B cell (primary cell): ENCODE measurements around the gene DDX21. TPM values are rescaled to one million over a fixed set of nuclear protein-coding genes. Genes with fewer than 3 reads are reported as not detected.

Experiments
- ATAC-seq: fragments of 200-7000 bp; cut with Tn5 transposase; one replicate; pipeline ENCODE4 v1.10.0; 2021; ENCODE audit warnings: low read depth, mild to moderate bottlenecking, moderate number of reproducible peaks, moderate library complexity
- CTCF ChIA-PET: fragments of 350-600 bp; sonication (Branson Sonifier 250); formaldehyde crosslinking; loops from one replicate; lab custom pipeline; 2021; ENCODE audit warnings: antibody characterized with exemption, inconsistent platforms; lab: Charles Lee
- POLR2A ChIA-PET: fragments of 350-600 bp; sonication (Branson Sonifier 250); formaldehyde crosslinking; loops from one replicate; lab custom pipeline; 2021; ENCODE audit warnings: antibody characterized with exemption; lab: Charles Lee
- DNase-seq: peaks from one replicate; pipeline ENCODE4 v3.0.0; 2013
- H2AFZ ChIP-seq: 2 replicates; pipeline ENCODE4 v1.6.1; 2012; ENCODE audit warnings: mild to moderate bottlenecking, low read depth, low read length; ENCODE audit not compliant: insufficient read depth, poor library complexity, severe bottlenecking
- H3K27ac ChIP-seq, 2 donors: 1 replicate in 1 of 2; 2 replicates in 1 of 2; pipeline ENCODE4 v1.5.1; 2012 to 2013; ENCODE audit warnings: low read length in 2 of 2, mild to moderate bottlenecking in 2 of 2, moderate library complexity in 1 of 2
- H3K27me3 ChIP-seq, 4 experiments: fragments of 200-600 bp in 1 of 4; sonication (generic) in 1 of 4; replicated peaks in 1 of 4; 1 replicate in 2 of 4; 2 replicates in 2 of 4; pipeline versions ENCODE4 v1.6.1 to v1.7.0; 2013 to 2016; ENCODE audit warnings: low read length in 3 of 4, mild to moderate bottlenecking in 2 of 4, mixed read lengths in 1 of 4, moderate library complexity in 1 of 4; ENCODE audit not compliant: insufficient read depth in 4 of 4, control insufficient read depth in 3 of 4; ENCODE audit errors: control extremely low read depth in 1 of 4
- H3K36me3 ChIP-seq, 2 experiments: replicated peaks in 1 of 2; 1 replicate in 1 of 2; 2 replicates in 1 of 2; pipeline versions ENCODE4 v1.6.1 to v1.7.1; 2013; ENCODE audit warnings: low read length in 1 of 2; ENCODE audit not compliant: insufficient read depth in 2 of 2, control insufficient read depth in 1 of 2; ENCODE audit errors: control extremely low read depth in 1 of 2, extremely low read depth in 1 of 2
- H3K4me1 ChIP-seq, 2 donors: fragments of 200-600 bp in 1 of 2; sonication (generic) in 1 of 2; 1 replicate in 1 of 2; 2 replicates in 1 of 2; pipeline versions ENCODE4 v1.5.1 to v1.6.1; 2013 to 2017; ENCODE audit warnings: low read length in 2 of 2; ENCODE audit not compliant: control insufficient read depth in 2 of 2, insufficient read depth in 2 of 2
- H3K4me2 ChIP-seq: replicated peaks from 2 replicates; pipeline ENCODE3; 2012; ENCODE audit warnings: mild to moderate bottlenecking, low read depth, low read length; ENCODE audit not compliant: poor library complexity, severe bottlenecking
- H3K4me3 ChIP-seq, 5 experiments: fragments of 200-600 bp in 1 of 5; sonication (generic) in 1 of 5; 1 replicate in 3 of 5; 2 replicates in 2 of 5; pipeline versions ENCODE4 v1.5.1 to v1.7.0; 2011 to 2016; ENCODE audit warnings: low read length in 4 of 5, mild to moderate bottlenecking in 4 of 5, low read depth in 2 of 5, control low read depth in 1 of 5, moderate library complexity in 1 of 5; ENCODE audit not compliant: insufficient read depth in 1 of 5; ENCODE audit errors: control extremely low read depth in 1 of 5, extremely low read depth in 1 of 5
- H3K79me2 ChIP-seq: fragments of 200-600 bp; sonication (generic); one replicate; pipeline ENCODE4 v1.6.0; 2016; ENCODE audit warnings: low read length; ENCODE audit not compliant: control insufficient read depth, insufficient read depth
- H3K9ac ChIP-seq: fragments of 200-600 bp; sonication (generic); 2 replicates; pipeline ENCODE4 v1.6.1; 2017; ENCODE audit warnings: mild to moderate bottlenecking, low read length, moderate library complexity
- H3K9me3 ChIP-seq, 3 donors: one replicate each; pipeline versions ENCODE4 v1.6.1 to v1.7.1; 2013; ENCODE audit warnings: low read length in 2 of 3; ENCODE audit not compliant: control insufficient read depth in 2 of 3, insufficient read depth in 1 of 3; ENCODE audit errors: control extremely low read depth in 1 of 3
- H4K20me1 ChIP-seq: 2 replicates; pipeline ENCODE4 v1.6.0; 2012; ENCODE audit warnings: mild to moderate bottlenecking, low read length; ENCODE audit not compliant: insufficient read depth, control insufficient read depth, poor library complexity, severe bottlenecking
- H3K27ac Mint-ChIP-seq: one replicate; pipeline ENCODE4 v1.8.0; 2021; ENCODE audit warnings: mixed read lengths
- H3K27me3 Mint-ChIP-seq: one replicate; pipeline ENCODE4 v1.8.0; 2021; ENCODE audit warnings: mixed read lengths
- H3K4me1 Mint-ChIP-seq: one replicate; pipeline ENCODE4 v1.8.0; 2021; ENCODE audit warnings: mixed read lengths
- H3K4me3 Mint-ChIP-seq: one replicate; pipeline ENCODE4 v1.8.0; 2021; ENCODE audit warnings: mixed read lengths
- H3K9me3 Mint-ChIP-seq: one replicate; pipeline ENCODE4 v1.8.0; 2022; ENCODE audit warnings: mixed read lengths; ENCODE audit not compliant: insufficient read depth
- CTCF ChIP-seq: fragments of 200-600 bp; IDR thresholded peaks from one replicate; pipeline ENCODE4 v1.8.0; 2022; ENCODE audit warnings: antibody characterized with exemption, mild to moderate bottlenecking
- EZH2 ChIP-seq: IDR thresholded peaks from 2 replicates; pipeline ENCODE4 v1.6.1; 2012; ENCODE audit warnings: borderline replicate concordance, low read depth, mild to moderate bottlenecking, moderate library complexity, low read length; ENCODE audit not compliant: insufficient read depth, poor library complexity, severe bottlenecking
- WGBS: methylation state at CpG from one replicate; pipeline ENCODE4 v1.1.5; 2013; ENCODE audit warnings: missing lambda C conversion rate; ENCODE audit not compliant: insufficient coverage; 5-methylcytosine and 5-hydroxymethylcytosine counted together
- intact Hi-C: fragments of 100-400 bp; cut with micrococcal nuclease; formaldehyde crosslinking; loops from one replicate; pipeline ENCODE4 v1.10.0; 2022
- polyA plus RNA-seq: library from polyadenylated mRNA; depleted of rRNA; stranded (reverse); fragments of >200 nt; gene quantifications from 2 replicates; pipeline ENCODE4 v1.2.3, GENCODE V29; 2012
- total RNA-seq, 2 donors: library from RNA; stranded (reverse); fragments of 120-200 nt in 1 of 2; gene quantifications; 1 replicate in 1 of 2; 2 replicates in 1 of 2; pipeline versions ENCODE4 v1.2.3 to v1.2.4, GENCODE V29; 2013 to 2022

Gene DDX21
- total and polyA plus RNA-seq, 2 donors (not counting 1 experiment from before 2014, with no cell fraction given), result 17.8 to 43.5 TPM

GRCh38 chr10:68992636-68993440 is 36.9 kb downstream of the DDX21 start:
- Histone ChIP-seq H3K36me3 (no peaks in the 10 kb centered on the region), H3K27me3 (no peaks in the 10 kb centered on the region), H3K79me2 (peaks cover 38% of the 10 kb centered on the region), H3K4me3 (no peak overlapping the region), H4K20me1 (peaks cover 17% of the 10 kb centered on the region), H3K27ac (no peak overlapping the region), H2AFZ (no peak overlapping the region), H3K9ac (no peak overlapping the region), H3K4me2 (no peak overlapping the region), H3K4me1 (peaks cover 15 to 20% of the 10 kb centered on the region in 2 donors), H3K9me3 (no peaks in the 10 kb centered on the region)
- no peak for TF ChIP-seq CTCF
- no peak for TF ChIP-seq EZH2
- Mint-ChIP-seq H3K4me1 (peaks cover 42% of the 10 kb centered on the region), H3K9me3 (no peaks in the 10 kb centered on the region), H3K4me3 (no peak overlapping the region), H3K27me3 (no peaks in the 10 kb centered on the region), H3K27ac (no peak overlapping the region)
- WGBS, result 46% methylated on average over 2 of the region's 2 CpGs
- CTCF ChIA-PET, result interaction anchor here (1.5 kb wide), 1 partner anchor 9 kb away, joined by 5 read pairs; no protein-coding TSS in a partner anchor
- ATAC-seq, result no peak
- POLR2A ChIA-PET, result no interaction called here
- intact Hi-C loops, result no loop called here
- DNase-seq, result no peak

GRCh38 chr10:68997211-68997610 is 41.2 kb downstream of the DDX21 start:
- intact Hi-C loops, result no loop called here
- POLR2A ChIA-PET, result no interaction called here
- no peak overlapping the region for H2AFZ ChIP-seq

More at GRCh38 chr10:68997211-68997610, 41.2 kb downstream of the DDX21 start:
- Histone ChIP-seq H3K27me3 (no peaks in the 10 kb centered on the region), H3K4me3 (no peak overlapping the region), H3K4me2 (no peak overlapping the region), H3K9me3 (no peaks in the 10 kb centered on the region), H3K36me3 (peaks cover 0 to 12% of the 10 kb centered on the region in 2 experiments), H3K4me1 (no peaks in the 10 kb centered on the region), H3K27ac (no peak overlapping the region), H3K9ac (no peak overlapping the region), H4K20me1 (peaks cover 10% of the 10 kb centered on the region), H3K79me2 (peaks cover 20% of the 10 kb centered on the region)
- no peak overlapping the region for H3K4me3 Mint-ChIP-seq
- no peaks in the 10 kb centered on the region for H3K27me3 Mint-ChIP-seq
- CTCF ChIA-PET, result no interaction called here
- TF ChIP-seq CTCF (no peak), EZH2 (no peak)
- DNase-seq (no peak), ATAC-seq (no peak)
- no peak overlapping the region for H3K27ac Mint-ChIP-seq
- no peaks in the 10 kb centered on the region for H3K9me3 Mint-ChIP-seq
- H3K4me1 Mint-ChIP-seq, result peaks cover 14% of the 10 kb centered on the region
- no CpG with 5 or more reads among the region's 3 CpGs for WGBS
